ENCODE data around the gene VSIG10.

GRCh38 chr12:118015306-118015705 lies 88.5 kb downstream of the VSIG10 start:
- TF ChIP-seq CTCF (IDR thresholded peaks at IDR 0.05) (no peak), POLR2AphosphoS5 (IDR thresholded peaks at IDR 0.05) (no peak)

Measured in suprapubic skin (tissue), 3 donors.